ENCODE results near the gene AKR1C2. TPM values are rescaled to one million over a fixed set of nuclear protein-coding genes. Genes with fewer than 3 reads are reported as not detected.
"Not testable (repeated sequence)": the region's sequence is repeated elsewhere in the genome, so short reads cannot be mapped to it uniquely, and the experiment has no call there.

The AKR1C2 gene
- total RNA-seq, 1 donor from 2014 or later, result 2.6 TPM

GRCh38 chr10:4947039-4947634 lies 56.5 kb downstream of the AKR1C2 start:
- Mint-ChIP-seq H3K36me3 (no peaks in the 10 kb centered on the region), H3K4me1 (peaks cover 7% of the 10 kb centered on the region), H3K27ac (no peak overlapping the region), H3K27me3 (ENCODE audit: low read depth) (no peaks in the 10 kb centered on the region), H3K4me3 (no peak overlapping the region), H3K9me3 (peaks cover 24% of the 10 kb centered on the region)
- no peak for TF ChIP-seq CTCF (IDR thresholded peaks at IDR 0.05; ENCODE audit: unreplicated experiment)
- DNase-seq (ENCODE audit: low spot score in 2 of 2, unreplicated experiment in 2 of 2), result no peak

- Mint-ChIP-seq H3K4me3 (no peak overlapping the region), H3K27ac (no peak overlapping the region), H3K9me3 (peaks cover 24% of the 10 kb centered on the region), H3K36me3 (no peaks in the 10 kb centered on the region), H3K4me1 (peaks cover 7% of the 10 kb centered on the region), H3K27me3 (ENCODE audit: low read depth) (no peaks in the 10 kb centered on the region)
- no peak for DNase-seq (ENCODE audit: low spot score in 2 of 2, unreplicated experiment in 2 of 2)
- no peak for TF ChIP-seq CTCF (IDR thresholded peaks at IDR 0.05; ENCODE audit: unreplicated experiment)
Observed at GRCh38 chr10:4945766-4946717, 57.6 kb downstream of the AKR1C2 start.

GRCh38 chr10:4944841-4945240 lies 58.8 kb downstream of the AKR1C2 start:
- no peaks in the 10 kb centered on the region for H3K27me3 Mint-ChIP-seq (ENCODE audit: low read depth)

GRCh38 chr10:4943821-4944220 lies 59.8 kb downstream of the AKR1C2 start:
- H3K27ac Mint-ChIP-seq, result peak overlapping the region; percentile 23

More at GRCh38 chr10:4944841-4945240, 58.8 kb downstream of the AKR1C2 start:
- peaks cover 7% of the 10 kb centered on the region for H3K4me1 Mint-ChIP-seq
- H3K27ac Mint-ChIP-seq, result no peak overlapping the region
- TF ChIP-seq CTCF (IDR thresholded peaks at IDR 0.05; ENCODE audit: unreplicated experiment), result no peak
- DNase-seq (ENCODE audit: low spot score in 2 of 2, unreplicated experiment in 2 of 2), result no peak
- H3K9me3 Mint-ChIP-seq, result peaks cover 20% of the 10 kb centered on the region
- no peak overlapping the region for H3K4me3 Mint-ChIP-seq
- H3K36me3 Mint-ChIP-seq, result no peaks in the 10 kb centered on the region

GRCh38 chr10:4943416-4943815 lies 60.2 kb downstream of the AKR1C2 start:
- peaks cover 17% of the 10 kb centered on the region for H3K9me3 Mint-ChIP-seq
- DNase-seq (ENCODE audit: low spot score in 2 of 2, unreplicated experiment in 2 of 2); H3K4me1 Mint-ChIP-seq; H3K36me3 Mint-ChIP-seq; H3K27me3 Mint-ChIP-seq (ENCODE audit: low read depth); H3K4me3 Mint-ChIP-seq; H3K27ac Mint-ChIP-seq: not testable (repeated sequence)

More at GRCh38 chr10:4943821-4944220, 59.8 kb downstream of the AKR1C2 start:
- no peak for TF ChIP-seq CTCF (IDR thresholded peaks at IDR 0.05; ENCODE audit: unreplicated experiment)
- Mint-ChIP-seq H3K9me3 (peaks cover 17% of the 10 kb centered on the region), H3K27me3 (ENCODE audit: low read depth) (no peaks in the 10 kb centered on the region), H3K4me1 (peaks cover 7% of the 10 kb centered on the region), H3K4me3 (no peak overlapping the region), H3K36me3 (no peaks in the 10 kb centered on the region)
- DNase-seq (ENCODE audit: low spot score in 2 of 2, unreplicated experiment in 2 of 2), result no peak

- H3K4me3 Mint-ChIP-seq; H3K27ac Mint-ChIP-seq; H3K36me3 Mint-ChIP-seq; H3K4me1 Mint-ChIP-seq; DNase-seq (ENCODE audit: low spot score in 2 of 2, unreplicated experiment in 2 of 2); H3K27me3 Mint-ChIP-seq (ENCODE audit: low read depth): not testable (repeated sequence)
- H3K9me3 Mint-ChIP-seq, result peaks cover 17% of the 10 kb centered on the region
Observed at GRCh38 chr10:4942931-4943330, 60.7 kb downstream of the AKR1C2 start.
